Spleen (tissue), 11 donors: ENCODE results near the gene MYPN. TPM values are rescaled to one million over a fixed set of nuclear protein-coding genes. Genes with fewer than 3 reads are reported as not detected.
"Not testable (repeated sequence)": the region's sequence is repeated elsewhere in the genome, so short reads cannot be mapped to it uniquely, and the experiment has no call there.

Experiments
- DNase-seq: peaks from one replicate; pipeline ENCODE4 v3.0.0-alpha.2; 2020
- H3K27ac ChIP-seq, 8 donors: fragments of 200-600 bp; sonication (generic) in 7 of 8; 1 replicate in 4 of 8; 2 replicates in 4 of 8; pipeline versions ENCODE4 v1.5.0 to v1.8.0; 2016 to 2021; ENCODE audit warnings: inconsistent platforms in 4 of 8, mild to moderate bottlenecking in 4 of 8, moderate library complexity in 1 of 8
- H3K27me3 ChIP-seq, 7 donors: fragments of 200-600 bp; sonication (generic) in 6 of 7; replicated peaks in 1 of 7; 1 replicate in 4 of 7; 2 replicates in 3 of 7; pipeline versions ENCODE4 v1.5.0 to v1.8.0; 2016 to 2021; ENCODE audit warnings: inconsistent platforms in 3 of 7, mild to moderate bottlenecking in 1 of 7
- H3K36me3 ChIP-seq, 6 donors: fragments of 200-600 bp; sonication (generic) in 5 of 6; 1 replicate in 4 of 6; 2 replicates in 2 of 6; pipeline versions ENCODE4 v1.5.0 to v1.8.0; 2016 to 2021; ENCODE audit warnings: inconsistent platforms in 2 of 6
- H3K4me1 ChIP-seq, 6 donors: fragments of 200-600 bp; sonication (generic) in 5 of 6; 1 replicate in 3 of 6; 2 replicates in 3 of 6; pipeline versions ENCODE4 v1.5.0 to v1.8.0; 2016 to 2021; ENCODE audit warnings: inconsistent platforms in 3 of 6
- H3K4me3 ChIP-seq, 8 donors: fragments of 200-600 bp; sonication (generic) in 7 of 8; 1 replicate in 4 of 8; 2 replicates in 4 of 8; pipeline versions ENCODE4 v1.5.0 to v1.8.0; 2016 to 2021; ENCODE audit warnings: inconsistent platforms in 4 of 8, mild to moderate bottlenecking in 4 of 8, moderate library complexity in 2 of 8
- H3K9me3 ChIP-seq, 8 donors: fragments of 200-600 bp; sonication (generic) in 7 of 8; 1 replicate in 4 of 8; 2 replicates in 4 of 8; pipeline versions ENCODE4 v1.5.0 to v1.8.0; 2016 to 2021; ENCODE audit warnings: inconsistent platforms in 4 of 8
- POLR2A ChIP-seq, 3 donors: fragments of 450-650 bp; IDR thresholded peaks; one replicate each; pipeline ENCODE4 v1.5.1; 2017; ENCODE audit warnings: antibody characterized with exemption in 3 of 3, mild to moderate bottlenecking in 1 of 3
- POLR2AphosphoS5 ChIP-seq, 3 donors: sonication (generic); formaldehyde crosslinking; IDR thresholded peaks; one replicate each; pipeline ENCODE4 v1.5.1; 2017; ENCODE audit warnings: antibody characterized with exemption in 3 of 3
- WGBS, 5 donors: extraction: QIAGEN DNeasy Blood & Tissue Kit in 3 of 5; methylation state at CpG; one replicate each; pipeline versions ENCODE4 v1.1.5 to v1.1.7; 2013 to 2018; 5-methylcytosine and 5-hydroxymethylcytosine counted together
- intact Hi-C: fragments of 100-400 bp; cut with DNase I; formaldehyde crosslinking; loops from one replicate; pipeline ENCODE4 v1.15.0; 2023; ENCODE audit warnings: low total_unique reads
- polyA plus RNA-seq, 3 donors: library from polyadenylated mRNA; stranded (reverse); fragments of 200-250 nt; gene quantifications; one replicate each; pipeline ENCODE4 v1.2.1, GENCODE V29; 2013
- total RNA-seq, 7 donors: library from RNA; depleted of rRNA in 3 of 7; stranded (reverse); fragments of >200 nt in 3 of 7; fragmentation: NEBNext Ultra II Directional in 4 of 7; extraction: Animal tissue kit (Norgen Biotek cat#: 25700) in 4 of 7; gene quantifications; one replicate each; pipeline versions ENCODE4 v1.1.0 to v1.2.1, GENCODE V29; 2016 to 2021
- TF ChIP-seq, protein P1 (sequence below), 11 experiments: fragments of 200-600 bp in 7 of 11; fragments of 450-650 bp in 4 of 11; sonication (generic) in 4 of 11; IDR thresholded peaks in 8 of 11; conservative IDR thresholded peaks in 3 of 11; 1 replicate in 7 of 11; 2 replicates in 4 of 11; pipeline versions ENCODE4 v1.4.0 to v1.8.0; 2016 to 2021; ENCODE audit warnings: antibody characterized with exemption in 11 of 11, inconsistent platforms in 4 of 11, mild to moderate bottlenecking in 1 of 11
- donor health status: healthy with polysubstance abuse.
- donor health status: DM: no; HTN: no; CAD: no; lungs with moderate emphysema.
- donor health status: DM: no; HTN: no; CAD: no.
- donor health status: Bipolar disorder and iron deficiency.
- donor health status: healthy.
- donor health status: DM: no; HTN: no; CAD: no.
- donor health status: DM: yes; HTN: yes; CAD: no.

Gene MYPN
- total and polyA plus RNA-seq, 10 donors: 0.03 to 0.94 (median 0.06) TPM; not detected in 5

DNA sequence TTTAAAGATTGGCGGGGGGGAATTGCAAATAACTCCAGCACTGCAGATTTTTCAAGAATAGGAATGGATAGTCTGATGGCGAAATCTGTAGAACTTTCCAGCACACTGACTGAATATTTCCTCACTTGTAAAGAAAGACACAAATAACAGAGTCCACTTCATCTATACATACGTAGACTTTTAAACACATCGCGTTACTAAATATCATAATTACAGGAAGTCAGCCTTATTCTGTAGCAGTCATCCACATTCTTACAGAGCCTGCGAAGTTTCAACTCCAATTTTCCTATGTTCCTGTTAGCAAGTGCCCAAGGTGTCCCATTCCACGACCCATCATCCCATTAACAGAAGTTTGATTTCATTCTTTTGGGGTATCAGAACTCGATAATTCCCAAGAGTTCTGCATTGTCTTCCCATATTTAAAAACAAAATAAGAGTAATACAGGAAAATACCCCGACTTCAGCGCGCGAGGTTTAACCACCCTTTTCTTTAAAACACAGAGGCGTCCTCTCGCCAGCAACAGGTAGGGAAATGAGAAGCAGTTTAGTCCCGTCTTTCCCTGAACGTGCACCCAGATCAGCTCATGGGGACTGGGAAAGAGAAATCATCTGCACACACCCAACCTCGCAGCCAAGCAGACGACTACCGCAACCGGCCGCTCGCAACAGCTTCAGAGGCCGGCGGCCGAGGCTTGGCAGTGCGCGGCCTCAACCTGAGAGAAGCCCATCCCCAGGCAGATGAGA lies 35.1 kb upstream of the MYPN start:
- TF ChIP-seq POLR2A (IDR thresholded peaks at IDR 0.05) (no peak), POLR2AphosphoS5 (IDR thresholded peaks at IDR 0.05) (no peak)
- TF ChIP-seq, protein P1, sequence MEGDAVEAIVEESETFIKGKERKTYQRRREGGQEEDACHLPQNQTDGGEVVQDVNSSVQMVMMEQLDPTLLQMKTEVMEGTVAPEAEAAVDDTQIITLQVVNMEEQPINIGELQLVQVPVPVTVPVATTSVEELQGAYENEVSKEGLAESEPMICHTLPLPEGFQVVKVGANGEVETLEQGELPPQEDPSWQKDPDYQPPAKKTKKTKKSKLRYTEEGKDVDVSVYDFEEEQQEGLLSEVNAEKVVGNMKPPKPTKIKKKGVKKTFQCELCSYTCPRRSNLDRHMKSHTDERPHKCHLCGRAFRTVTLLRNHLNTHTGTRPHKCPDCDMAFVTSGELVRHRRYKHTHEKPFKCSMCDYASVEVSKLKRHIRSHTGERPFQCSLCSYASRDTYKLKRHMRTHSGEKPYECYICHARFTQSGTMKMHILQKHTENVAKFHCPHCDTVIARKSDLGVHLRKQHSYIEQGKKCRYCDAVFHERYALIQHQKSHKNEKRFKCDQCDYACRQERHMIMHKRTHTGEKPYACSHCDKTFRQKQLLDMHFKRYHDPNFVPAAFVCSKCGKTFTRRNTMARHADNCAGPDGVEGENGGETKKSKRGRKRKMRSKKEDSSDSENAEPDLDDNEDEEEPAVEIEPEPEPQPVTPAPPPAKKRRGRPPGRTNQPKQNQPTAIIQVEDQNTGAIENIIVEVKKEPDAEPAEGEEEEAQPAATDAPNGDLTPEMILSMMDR (IDR thresholded peaks at IDR 0.05 in 8 of 11, conservative IDR thresholded peaks at IDR 0.05 in 3 of 11): no peak
- Histone ChIP-seq H3K9me3 (no peaks in the 10 kb centered on the region), H3K4me3 (peak overlapping the region; percentile 63 to 94 (median 82)), H3K27ac (peak overlapping the region; percentile 93 to 100 (median 100)), H3K4me1 (peaks cover 26 to 57% (median 43%) of the 10 kb centered on the region in 6 donors), H3K27me3 (no peaks in the 10 kb centered on the region), H3K36me3 (peaks cover 0 to 22% (median 11%) of the 10 kb centered on the region in 6 donors)
- 1% methylated on average over 17 to 27 of the region's 27 CpGs for WGBS, 5 donors
- DNase-seq: no peak
- intact Hi-C loops: no loop called here

DNA sequence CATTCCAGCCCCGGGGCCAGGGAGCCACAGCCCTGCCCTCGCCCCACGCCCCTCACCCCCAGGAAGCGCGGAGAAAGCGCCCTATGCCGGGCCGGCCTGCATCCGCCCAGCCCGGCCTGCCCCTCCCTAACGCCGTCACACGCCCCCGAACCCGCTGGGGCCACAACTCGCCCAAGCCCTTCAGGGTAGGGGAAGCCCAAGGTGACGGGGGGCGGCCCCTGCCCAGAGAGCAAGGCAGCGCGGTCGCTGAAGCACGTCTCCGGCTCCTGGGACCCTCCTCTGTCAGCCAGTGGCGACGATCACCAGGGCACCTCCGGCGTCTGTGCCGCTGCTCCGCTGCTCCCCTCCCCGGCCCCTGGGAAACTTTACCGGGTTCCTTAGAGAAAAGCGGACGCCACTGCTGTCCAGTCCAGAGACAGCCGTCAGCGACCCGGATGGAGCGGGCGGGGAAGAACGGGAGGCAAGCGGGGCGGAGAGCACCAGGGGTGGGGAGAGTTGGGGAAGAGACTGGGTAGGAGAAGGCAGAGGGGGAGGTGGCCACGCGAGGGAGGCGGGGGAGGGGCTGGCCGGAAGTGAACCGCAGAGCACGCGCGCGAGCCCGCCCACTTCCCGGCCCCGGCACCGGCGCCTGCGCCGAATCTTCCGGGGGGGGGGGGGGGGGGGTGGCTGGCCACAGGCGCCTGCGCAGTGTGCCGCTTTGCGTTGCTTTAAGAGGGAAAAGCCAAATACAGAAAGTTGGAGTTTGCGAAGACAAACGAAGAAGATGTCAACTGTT lies 34.3 kb upstream of the MYPN start, which contains the start of gene HERC4:
Gene HERC4, minus strand, starts transcription at position 509 of the 775 bp plus-strand sequence. CDS start 2,175 bp downstream, outside the sequence.
- H3K4me3 ChIP-seq: peak within 1 kb of the TSS; percentile 63 to 94 (median 82)
- H3K27me3 ChIP-seq: no peaks in the 10 kb centered on the region
- H3K36me3 ChIP-seq: peaks cover 0 to 15% (median 5%) of the 10 kb centered on the region in 6 donors
- intact Hi-C loops: no loop called here
- TF ChIP-seq POLR2A (IDR thresholded peaks at IDR 0.05): peak; percentile 17 to 78 (median 76)
- TF ChIP-seq, protein P1 (IDR thresholded peaks at IDR 0.05 in 8 of 11, conservative IDR thresholded peaks at IDR 0.05 in 3 of 11): no peak
- TF ChIP-seq POLR2AphosphoS5 (IDR thresholded peaks at IDR 0.05): peak; percentile 94 to 95 (median 95)
- H3K4me1 ChIP-seq: peaks cover 26 to 50% (median 38%) of the 10 kb centered on the region in 6 donors
- peak within 1 kb of the TSS; percentile 93 to 100 (median 100) for H3K27ac ChIP-seq
- 0 to 1% (median 0%) methylated on average over 40 to 64 of the region's 64 CpGs for WGBS, 5 donors
- no peaks in the 10 kb centered on the region for H3K9me3 ChIP-seq
- DNase-seq: peak; percentile 97

DNA sequence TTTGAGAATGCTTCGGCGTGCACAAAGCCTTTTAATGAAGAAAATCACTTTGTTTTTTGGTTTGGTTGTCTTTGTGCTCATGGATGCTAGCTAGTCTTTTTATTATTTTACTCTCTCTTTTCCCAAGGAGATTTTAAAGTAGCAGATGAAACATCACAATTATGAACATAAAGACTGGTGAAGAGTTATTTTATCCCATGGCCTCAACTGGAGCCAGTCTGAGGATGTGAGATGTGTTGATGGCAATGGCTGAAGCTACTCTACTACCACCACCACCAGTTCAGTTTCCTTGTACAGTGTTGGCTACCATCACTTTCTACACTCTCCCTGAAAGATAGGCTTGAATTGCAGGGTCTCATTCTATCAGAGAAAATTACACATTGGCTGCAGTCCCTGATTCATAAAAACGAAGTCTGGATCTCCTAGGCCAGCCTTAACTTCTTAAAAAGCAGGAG lies 33.7 kb upstream of the MYPN start:
- DNase-seq: no peak
- no peaks in the 10 kb centered on the region for H3K27me3 ChIP-seq
- intact Hi-C loops: no loop called here
- TF ChIP-seq, protein P1 (IDR thresholded peaks at IDR 0.05 in 8 of 11, conservative IDR thresholded peaks at IDR 0.05 in 3 of 11): no peak
- no peak for TF ChIP-seq POLR2A (IDR thresholded peaks at IDR 0.05)
- TF ChIP-seq POLR2AphosphoS5 (IDR thresholded peaks at IDR 0.05): no peak
- H3K27ac ChIP-seq: peak overlapping the region; percentile 66 to 100 (median 100)
- peak overlapping the region; percentile 63 to 94 (median 82) for H3K4me3 ChIP-seq
- no peaks in the 10 kb centered on the region for H3K9me3 ChIP-seq
- H3K4me1 ChIP-seq: peaks cover 26 to 45% (median 35%) of the 10 kb centered on the region in 6 donors
- 28 to 34% (median 32%) methylated on average over 3 of the region's 3 CpGs for WGBS, 5 donors
- peaks cover 0 to 10% (median 0%) of the 10 kb centered on the region in 6 donors for H3K36me3 ChIP-seq

DNA sequence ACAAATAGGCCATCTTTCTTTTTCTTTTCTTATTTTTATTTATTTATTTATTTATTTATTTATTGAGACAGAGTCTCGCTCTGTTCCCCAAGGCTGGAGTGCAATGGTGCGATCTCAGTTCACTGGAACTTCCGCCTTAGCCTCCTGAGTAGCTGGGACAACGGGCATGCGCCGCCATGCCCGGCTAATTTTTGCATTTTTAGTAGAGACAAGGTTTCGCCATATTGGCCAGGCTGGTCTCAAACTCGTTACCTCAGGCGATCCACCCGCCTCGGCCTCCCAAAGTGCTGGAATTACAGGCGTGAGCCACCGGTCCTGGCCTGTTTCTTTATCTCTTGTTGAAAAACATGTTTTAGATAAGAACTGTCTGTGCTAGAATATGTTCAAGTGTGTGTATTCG lies 33.2 kb upstream of the MYPN start:
- WGBS, 5 donors: 97 to 98% (median 98%) methylated on average over 15 of the region's 15 CpGs
- H3K4me3 ChIP-seq, intact Hi-C loops, H3K9me3 ChIP-seq, H3K36me3 ChIP-seq, H3K27me3 ChIP-seq: not testable (repeated sequence)
- peaks cover 24 to 40% (median 32%) of the 10 kb centered on the region in 6 donors for H3K4me1 ChIP-seq
- peak overlapping the region in 2 of 8 donors; percentile 99 to 100 for H3K27ac ChIP-seq
- peak; percentile 77 for DNase-seq
